Lower lobe of right lung (tissue), 2 donors: Measurements from ENCODE around the gene WNT7B. TPM values are rescaled to one million over a fixed set of nuclear protein-coding genes. Genes with fewer than 3 reads are reported as not detected.

ENCODE experiments used
- ATAC-seq, 2 donors: fragments of 200-7000 bp; cut with Tn5 transposase; one replicate each; pipeline ENCODE4 v1.9.1; 2020 to 2022; ENCODE audit warnings: mild to moderate bottlenecking in 2 of 2, moderate library complexity in 2 of 2
- DNase-seq: peaks from one replicate; pipeline ENCODE4 v3.0.0-alpha.2; 2020
- H3K27ac ChIP-seq: fragments of 200-600 bp; one replicate; pipeline ENCODE4 v1.8.0; 2022
- H3K27me3 ChIP-seq: fragments of 200-600 bp; one replicate; pipeline ENCODE4 v1.8.0; 2022; ENCODE audit warnings: low read depth
- H3K36me3 ChIP-seq: fragments of 200-600 bp; one replicate; pipeline ENCODE4 v1.8.0; 2022; ENCODE audit warnings: mild to moderate bottlenecking
- H3K4me1 ChIP-seq: fragments of 200-600 bp; one replicate; pipeline ENCODE4 v1.8.0; 2022
- H3K4me3 ChIP-seq: fragments of 200-600 bp; one replicate; pipeline ENCODE4 v1.8.0; 2022; ENCODE audit warnings: mild to moderate bottlenecking
- H3K9me3 ChIP-seq: fragments of 200-600 bp; one replicate; pipeline ENCODE4 v1.8.0; 2022
- CTCF ChIP-seq: fragments of 200-600 bp; IDR thresholded peaks from one replicate; pipeline ENCODE4 v1.8.0; 2022; ENCODE audit warnings: antibody characterized with exemption, mild to moderate bottlenecking
- intact Hi-C: fragments of 100-400 bp; cut with DNase I; formaldehyde crosslinking; loops from one replicate; pipeline ENCODE4 v1.11.0; 2022
- total RNA-seq: library from RNA; stranded (reverse); fragmentation: NEBNext Ultra II Directional; extraction: Animal tissue kit (Norgen Biotek cat#: 25700); gene quantifications from one replicate; pipeline ENCODE4 v1.2.1, GENCODE V29; 2021
- donor health status: DM: no; HTN: yes; CAD: no; lungs with severe emphysema.

The WNT7B gene
- total RNA-seq, 1 donor from 2014 or later = 6.3 TPM

DNA sequence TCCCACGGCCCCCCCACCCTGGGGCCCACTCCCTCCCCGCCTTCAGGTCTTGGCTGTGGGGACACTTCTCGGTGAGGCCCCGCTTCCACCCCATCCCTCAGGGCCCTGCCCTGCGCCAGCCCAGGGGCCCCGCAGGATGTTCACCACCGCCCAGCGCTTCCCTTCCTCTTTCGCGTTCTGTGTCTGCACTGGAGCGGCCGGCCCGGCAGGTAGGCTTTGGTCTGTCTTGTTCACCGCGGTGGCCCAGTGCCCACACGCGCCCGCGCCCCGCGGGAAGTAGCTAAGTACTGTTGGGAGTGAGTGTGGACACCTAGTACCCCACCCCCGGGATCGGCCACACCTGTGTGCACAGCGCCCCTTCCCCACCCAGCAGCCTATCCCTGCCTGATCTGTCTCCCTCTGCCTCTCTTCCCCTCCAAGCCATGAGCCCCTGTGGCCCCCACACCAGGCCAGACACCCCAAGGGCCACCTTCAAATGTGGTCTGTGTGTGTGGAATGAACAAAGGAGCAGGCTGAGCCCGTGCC, 85.4 kb downstream of the WNT7B start:
- intact Hi-C loops = no loop called here
- Histone ChIP-seq H3K27ac (no peak overlapping the region), H3K36me3 (no peaks in the 10 kb centered on the region), H3K4me1 (no peaks in the 10 kb centered on the region), H3K4me3 (no peak overlapping the region), H3K27me3 (peaks cover 47% of the 10 kb centered on the region), H3K9me3 (no peaks in the 10 kb centered on the region)
- no peak for TF ChIP-seq CTCF
- peak; percentile 43 for DNase-seq
- no peak for ATAC-seq

- no peak for ATAC-seq
- TF ChIP-seq CTCF = no peak
- no peaks in the 10 kb centered on the region for H3K9me3 ChIP-seq
- H3K36me3 ChIP-seq = no peaks in the 10 kb centered on the region
- H3K27ac ChIP-seq = no peak overlapping the region
- intact Hi-C loops = no loop called here
- no peak overlapping the region for H3K4me3 ChIP-seq
- DNase-seq = peak; percentile 41
- peaks cover 43% of the 10 kb centered on the region for H3K27me3 ChIP-seq
- H3K4me1 ChIP-seq = no peaks in the 10 kb centered on the region
Observed at GRCh38 chr22:45891021-45891421, 85.9 kb downstream of the WNT7B start.

DNA sequence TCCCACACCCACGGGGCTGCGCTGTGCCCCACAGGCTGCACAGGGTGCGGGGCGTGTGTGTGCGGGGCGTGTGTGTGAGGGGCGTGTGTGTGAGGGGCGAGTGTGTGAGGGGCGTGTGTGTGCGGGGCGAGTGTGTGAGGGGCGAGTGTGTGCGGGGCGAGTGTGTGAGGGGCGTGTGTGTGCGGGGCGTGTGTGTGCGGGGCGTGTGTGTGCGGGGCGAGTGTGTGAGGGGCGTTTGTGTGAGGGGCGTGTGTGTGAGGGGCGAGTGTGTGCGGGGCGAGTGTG, 86.7 kb downstream of the WNT7B start:
- no peaks in the 10 kb centered on the region for H3K4me1 ChIP-seq
- no peaks in the 10 kb centered on the region for H3K9me3 ChIP-seq
- ATAC-seq (no peak), DNase-seq (no peak)
- H3K4me3 ChIP-seq = no peak overlapping the region
- TF ChIP-seq CTCF = no peak
- H3K36me3 ChIP-seq = no peaks in the 10 kb centered on the region
- intact Hi-C loops = no loop called here
- no peak overlapping the region for H3K27ac ChIP-seq
- H3K27me3 ChIP-seq = peaks cover 41% of the 10 kb centered on the region

GRCh38 chr22:45889539-45890350, 87.2 kb downstream of the WNT7B start:
- no peaks in the 10 kb centered on the region for H3K9me3 ChIP-seq
- H3K27ac ChIP-seq = no peak overlapping the region
- TF ChIP-seq CTCF = no peak
- no peaks in the 10 kb centered on the region for H3K36me3 ChIP-seq
- intact Hi-C loops = no loop called here
- ATAC-seq (no peak), DNase-seq (peak; percentile 37)
- peaks cover 45% of the 10 kb centered on the region for H3K27me3 ChIP-seq
- H3K4me3 ChIP-seq = no peak overlapping the region
- H3K4me1 ChIP-seq = no peaks in the 10 kb centered on the region

GRCh38 chr22:45889093-45889538, 87.8 kb downstream of the WNT7B start:
- no peaks in the 10 kb centered on the region for H3K4me1 ChIP-seq
- intact Hi-C loops = no loop called here

More at GRCh38 chr22:45889093-45889538, 87.8 kb downstream of the WNT7B start:
- Histone ChIP-seq H3K27ac (no peak overlapping the region), H3K27me3 (peaks cover 48% of the 10 kb centered on the region), H3K4me3 (no peak overlapping the region), H3K9me3 (no peaks in the 10 kb centered on the region), H3K36me3 (no peaks in the 10 kb centered on the region)
- ATAC-seq = no peak
- TF ChIP-seq CTCF = no peak
- DNase-seq = no peak
